ENCODE results near the gene TARS1.
A peak's percentile ranks its signal among the peaks of the same experiment; 100 is the strongest.

TARS1 gene

DNA sequence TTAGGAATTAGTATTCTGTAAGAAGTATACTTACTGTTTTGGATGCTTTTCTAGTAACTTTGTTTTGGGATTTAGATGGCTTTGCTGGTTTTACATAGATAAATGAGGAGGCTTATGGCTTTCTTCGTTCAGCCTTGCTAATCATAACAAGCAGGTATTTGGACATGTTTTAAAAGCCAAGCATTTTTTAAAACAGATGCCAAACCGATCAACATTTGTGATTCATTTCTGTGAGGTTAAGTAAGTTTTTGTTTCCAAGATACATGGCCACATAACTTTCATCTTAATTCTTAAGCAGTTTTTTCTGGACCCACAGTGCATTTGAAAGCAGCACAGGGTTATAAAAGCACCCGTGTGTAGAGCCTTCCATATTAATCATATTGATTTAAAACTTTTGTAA lies 21.7 kb downstream of the TARS1 start (continued):
- no peak for TF ChIP-seq ZNF830 (tag by site-specific recombination; IDR thresholded peaks at IDR 0.05; ENCODE audit: low read depth)

DNA sequence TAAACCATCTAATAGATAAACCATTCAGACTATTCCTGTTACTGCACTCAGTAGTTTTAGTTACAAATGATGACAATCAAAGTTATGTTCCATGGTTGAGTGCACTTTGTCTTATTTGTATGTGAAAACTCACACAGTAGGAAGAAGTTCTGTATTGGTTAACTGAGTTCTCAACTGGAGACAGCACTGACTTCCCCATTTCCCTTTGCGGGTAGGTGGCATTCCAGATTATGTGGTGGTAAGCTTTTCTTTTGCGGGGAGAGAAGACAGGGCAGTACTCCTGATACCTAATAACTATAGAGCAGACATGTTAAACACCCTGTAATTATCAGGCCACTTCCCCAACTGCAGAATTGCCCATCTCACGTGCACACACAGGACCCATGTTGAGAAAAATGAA lies 24.4 kb downstream of the TARS1 start:
- POLR2A ChIA-PET, result no interaction called here
- no peak overlapping the region for H3K27ac ChIP-seq (ENCODE audit: extremely low read depth, low read depth, low read length)
- CTCF ChIA-PET, result no interaction called here
- H3K4me3 ChIP-seq (ENCODE audit: low read depth, low read length), result no peak overlapping the region
- H3K36me3 ChIP-seq (ENCODE audit: control insufficient read depth in 2 of 2, insufficient read depth in 1 of 2, low read length in 2 of 2), result peaks cover 96 to 97% of the 10 kb centered on the region in 2 experiments
- no peaks in the 10 kb centered on the region for H3K9me3 ChIP-seq (ENCODE audit: control insufficient read depth, insufficient read depth, low read depth, low read length)
- no peak for TF ChIP-seq ZNF777 (tag by site-specific recombination; IDR thresholded peaks at IDR 0.05; ENCODE audit: borderline replicate concordance)
- no peak for TF ChIP-seq ZNF549 (tag by site-specific recombination; IDR thresholded peaks at IDR 0.05)
- TF ChIP-seq TCF7L2 (IDR thresholded peaks at IDR 0.05; ENCODE audit: borderline replicate concordance, low read depth, low read length), result no peak
- TF ChIP-seq SETDB1 (IDR thresholded peaks at IDR 0.05; ENCODE audit: insufficient read length, low read length), result no peak
- TF ChIP-seq ZNF48 (tag by site-specific recombination; IDR thresholded peaks at IDR 0.05), result no peak
- no peak for TF ChIP-seq ZNF133 (tag by site-specific recombination; IDR thresholded peaks at IDR 0.05)
- TF ChIP-seq ZNF211 (tag by site-specific recombination; IDR thresholded peaks at IDR 0.05; ENCODE audit: low read depth), result no peak
- TF ChIP-seq KLF9 (tag by site-specific recombination; IDR thresholded peaks at IDR 0.05; ENCODE audit: low read depth), result no peak
- TF ChIP-seq ZNF391 (tag by site-specific recombination; IDR thresholded peaks at IDR 0.05; ENCODE audit: borderline replicate concordance, low read depth), result no peak
- no peak for TF ChIP-seq ZNF132 (tag by site-specific recombination; IDR thresholded peaks at IDR 0.05; ENCODE audit: borderline replicate concordance)
- H3K4me1 ChIP-seq (ENCODE audit: control insufficient read depth, insufficient read depth, low read length), result no peaks in the 10 kb centered on the region

DNA sequence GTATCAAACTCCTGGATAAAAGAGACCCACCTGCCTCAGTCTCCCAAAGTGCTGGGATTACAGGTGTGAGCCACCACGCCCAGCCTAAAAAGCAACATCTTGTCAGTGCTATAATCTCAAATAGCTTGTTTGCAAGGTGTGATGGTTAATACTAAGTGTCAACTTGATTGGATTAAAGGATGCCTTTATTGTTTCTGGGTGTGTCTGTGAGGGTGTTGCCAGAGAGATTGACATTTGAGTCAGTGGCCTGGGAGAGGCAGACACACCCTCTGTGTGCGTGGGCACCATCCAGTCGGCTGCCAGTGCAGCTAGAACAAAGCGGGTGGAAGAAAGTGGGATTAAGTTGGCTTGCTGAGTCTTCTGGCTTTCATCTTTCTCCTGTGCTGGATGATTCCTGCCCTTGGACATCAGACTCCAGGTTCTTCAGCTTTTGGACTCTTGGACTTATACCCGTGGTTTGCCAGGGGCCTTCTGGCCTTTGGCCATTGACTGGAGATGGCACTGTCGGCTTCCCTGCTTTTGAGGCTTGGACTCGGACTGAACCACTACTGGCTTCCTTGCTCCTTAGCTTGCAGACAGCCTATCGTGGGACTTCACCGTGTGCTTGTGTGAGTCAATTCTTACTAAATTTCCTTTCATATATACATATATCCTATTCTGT lies 28.1 kb downstream of the TARS1 start:
- Histone ChIP-seq H3K4me3 (ENCODE audit: low read depth, low read length) (no peak overlapping the region), H3K36me3 (ENCODE audit: control insufficient read depth in 2 of 2, insufficient read depth in 1 of 2, low read length in 2 of 2) (peaks cover 88 to 91% of the 10 kb centered on the region in 2 experiments), H3K4me1 (ENCODE audit: control insufficient read depth, insufficient read depth, low read length) (no peaks in the 10 kb centered on the region), H3K27ac (ENCODE audit: extremely low read depth, low read depth, low read length) (0 out of 2 replicates have a peak overlapping the region, but pooled peaks have one; percentile 6), H3K9me3 (ENCODE audit: control insufficient read depth, insufficient read depth, low read depth, low read length) (no peaks in the 10 kb centered on the region)
- TF ChIP-seq KLF1 (tag by site-specific recombination; IDR thresholded peaks at IDR 0.05), result peak; percentile 68
- no peak for TF ChIP-seq ZNF132 (tag by site-specific recombination; IDR thresholded peaks at IDR 0.05; ENCODE audit: borderline replicate concordance)
- TF ChIP-seq ZBTB20 (tag by site-specific recombination; IDR thresholded peaks at IDR 0.05), result no peak
- no peak for TF ChIP-seq FEZF1 (tag by site-specific recombination; IDR thresholded peaks at IDR 0.05)
- no peak for TF ChIP-seq ZNF843 (tag by site-specific recombination; IDR thresholded peaks at IDR 0.05)
- TF ChIP-seq ZNF274 (IDR thresholded peaks at IDR 0.05; ENCODE audit: low read length), result no peak
- TF ChIP-seq ZNF274 (tag by site-specific recombination; IDR thresholded peaks at IDR 0.05; ENCODE audit: borderline replicate concordance), result no peak
- TF ChIP-seq ZNF645 (tag by site-specific recombination; IDR thresholded peaks at IDR 0.05), result no peak
- ChIA-PET CTCF (interaction anchor here (0.9 kb wide), 1 partner anchor 467 kb away, joined by 4 read pairs; no protein-coding TSS in a partner anchor), POLR2A (interaction anchor here (0.7 to 0.8 kb wide), 2 partner anchors 28 to 817 kb away, joined by 3 read pairs; partner anchors contain the start of gene TARS1)

- Histone ChIP-seq H3K27ac (ENCODE audit: extremely low read depth, low read depth, low read length) (no peak overlapping the region), H3K4me1 (ENCODE audit: control insufficient read depth, insufficient read depth, low read length) (no peaks in the 10 kb centered on the region), H3K9me3 (ENCODE audit: control insufficient read depth, insufficient read depth, low read depth, low read length) (no peaks in the 10 kb centered on the region), H3K4me3 (ENCODE audit: low read depth, low read length) (no peak overlapping the region), H3K36me3 (ENCODE audit: control insufficient read depth in 2 of 2, insufficient read depth in 1 of 2, low read length in 2 of 2) (peaks cover 75 to 93% of the 10 kb centered on the region in 2 experiments)
- peak; percentile 48 for TF ChIP-seq GLIS1 (tag by site-specific recombination; IDR thresholded peaks at IDR 0.05)
- TF ChIP-seq PBX3 (CRISPR knock-in tag; IDR thresholded peaks at IDR 0.05), result no peak
- CTCF ChIA-PET, result interaction anchor here (1.2 kb wide), 1 partner anchor 40 kb away, joined by 3 read pairs; no protein-coding TSS in a partner anchor
- POLR2A ChIA-PET, result no interaction called here
Measured at GRCh38 chr5:33470544-33470943, 29.8 kb downstream of the TARS1 start.
